ENCODE results near the gene RNASET2.
A peak's percentile ranks its signal among the peaks of the same experiment; 100 is the strongest.

Gene RNASET2, protein sequence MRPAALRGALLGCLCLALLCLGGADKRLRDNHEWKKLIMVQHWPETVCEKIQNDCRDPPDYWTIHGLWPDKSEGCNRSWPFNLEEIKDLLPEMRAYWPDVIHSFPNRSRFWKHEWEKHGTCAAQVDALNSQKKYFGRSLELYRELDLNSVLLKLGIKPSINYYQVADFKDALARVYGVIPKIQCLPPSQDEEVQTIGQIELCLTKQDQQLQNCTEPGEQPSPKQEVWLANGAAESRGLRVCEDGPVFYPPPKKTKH

DNA sequence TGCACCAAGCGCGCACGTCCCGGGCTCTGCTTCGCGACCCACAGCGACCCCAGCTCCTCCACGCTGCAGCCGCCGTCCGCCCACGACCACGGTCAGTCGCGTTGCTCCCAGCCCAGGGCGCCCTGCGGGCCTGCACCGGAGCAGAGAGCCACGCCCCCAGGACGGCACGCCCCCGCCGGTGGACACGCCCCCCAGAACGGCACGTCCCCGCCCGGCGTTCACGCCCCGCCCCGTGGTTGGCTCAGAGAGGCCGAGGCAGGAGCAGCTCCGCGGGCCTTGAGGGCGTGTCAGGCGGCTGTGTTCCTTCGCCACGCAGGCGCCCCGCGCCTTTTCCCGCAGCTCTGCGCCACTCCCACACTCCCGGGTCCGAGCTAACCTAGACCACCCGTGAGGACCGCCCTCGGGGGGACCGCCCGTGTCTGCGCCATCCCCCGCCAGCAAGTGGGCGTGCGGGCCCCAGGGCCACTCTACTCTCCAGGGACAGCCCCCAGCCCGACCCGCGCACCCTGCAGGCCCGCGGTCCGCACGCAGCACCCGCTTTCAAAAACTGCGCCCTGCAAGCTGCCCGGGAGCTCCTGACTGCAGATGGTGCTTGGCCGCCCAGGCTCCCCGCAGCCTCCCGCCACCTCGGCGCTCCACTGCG lies at the start of gene RNASET2:
RNASET2 (minus strand) TSS at position 107 of the 643 bp plus-strand sequence. CDS start 368 bp downstream, outside the sequence.
- DNase-seq: peak; percentile 100

DNA sequence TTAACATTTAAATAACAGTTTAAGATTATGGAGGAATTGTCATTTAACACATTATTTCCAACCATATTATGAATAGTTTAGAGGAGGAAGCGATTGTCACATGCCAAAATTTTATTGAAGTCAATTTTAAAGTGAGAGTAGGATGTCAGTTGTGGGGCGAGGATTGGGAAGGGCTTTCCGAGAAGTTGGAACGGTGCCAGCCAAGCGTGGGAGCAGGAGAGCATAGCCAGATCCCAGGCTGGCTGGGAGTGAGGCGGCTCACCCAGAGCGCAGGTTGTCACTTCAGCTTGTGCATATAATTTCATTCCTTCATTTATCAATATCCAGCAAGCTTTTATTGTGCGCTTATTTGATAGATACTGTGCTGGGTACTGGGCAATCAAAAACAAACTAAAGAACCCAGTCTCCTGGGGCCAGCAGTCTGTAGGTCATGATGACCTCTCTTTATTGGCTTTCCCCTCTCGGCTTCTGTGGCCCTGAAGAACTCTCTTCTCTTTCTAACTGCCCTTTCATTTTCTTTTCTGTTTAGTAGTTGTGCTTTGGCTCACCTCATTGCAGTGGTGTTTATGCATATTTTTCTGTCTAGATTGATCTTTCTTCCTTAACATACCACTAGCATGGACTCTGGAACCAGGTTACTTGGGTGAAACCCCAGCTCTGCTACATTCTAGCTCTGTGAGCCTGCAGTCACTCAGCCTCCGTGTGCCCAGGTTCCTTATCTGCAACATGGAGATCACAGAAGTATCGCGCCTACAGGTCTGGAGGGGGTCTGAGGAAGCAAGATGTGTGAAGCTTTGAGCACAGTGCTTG lies 49.2 kb upstream of the RNASET2 start:
- no peak for DNase-seq

DNA sequence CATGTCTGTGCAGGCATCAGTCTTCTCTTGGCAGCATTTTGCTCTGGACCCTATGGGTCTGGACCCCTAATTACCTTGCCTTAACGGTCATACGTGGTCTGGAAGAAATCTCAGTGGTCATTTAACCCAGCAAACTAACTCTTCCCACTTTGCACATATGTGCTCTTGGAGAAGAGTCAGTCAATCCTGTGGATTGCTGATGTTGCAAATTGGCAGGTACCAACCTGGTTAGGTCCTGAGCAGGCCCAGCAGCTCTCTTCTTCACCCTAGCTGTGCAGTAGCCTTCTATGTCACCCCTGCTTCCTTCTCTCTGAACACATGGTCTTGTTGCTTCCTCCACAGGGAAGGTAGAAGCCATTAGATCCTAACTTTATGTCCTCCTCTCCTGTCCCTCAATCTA lies 44.4 kb upstream of the RNASET2 start:
- no peak for DNase-seq

- DNase-seq: no peak
Observed at GRCh38 chr6:166999884-167000253, 43.5 kb upstream of the RNASET2 start.

DNA sequence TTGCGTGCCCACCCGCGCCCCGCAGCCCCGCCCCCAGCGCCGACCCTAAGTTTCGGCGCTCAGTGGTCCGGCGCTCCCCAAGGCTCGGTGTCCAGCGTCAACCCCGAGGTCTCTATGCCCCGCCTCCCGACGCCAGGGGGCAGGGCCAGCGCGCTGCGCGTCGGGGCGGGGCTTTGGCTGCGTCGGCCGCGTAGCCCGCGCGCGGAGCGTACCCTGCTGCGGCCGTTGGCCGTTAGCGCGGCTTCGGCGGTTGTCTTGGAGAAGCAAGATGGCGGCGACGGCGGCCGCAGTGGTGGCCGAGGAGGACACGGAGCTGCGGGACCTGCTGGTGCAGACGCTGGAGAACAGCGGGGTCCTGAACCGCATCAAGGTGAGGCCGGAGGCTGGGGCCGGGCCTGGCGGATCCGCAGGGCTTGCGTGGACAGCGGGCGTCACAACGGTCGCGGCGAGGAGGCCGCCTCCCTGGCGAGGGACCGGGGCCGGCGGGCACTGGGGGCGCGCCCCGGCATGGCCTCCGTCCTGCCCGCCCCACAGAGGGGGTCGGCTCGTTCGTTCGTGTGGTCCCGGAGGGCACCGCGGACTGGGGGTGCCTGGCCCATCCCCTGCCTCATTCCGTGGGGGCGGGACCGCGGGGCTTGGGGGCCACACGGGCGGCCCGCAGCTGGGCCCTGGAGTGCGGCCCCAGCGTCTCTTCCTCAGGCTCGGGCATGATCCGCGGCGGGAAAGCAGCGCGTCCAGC lies 43.0 kb upstream of the RNASET2 start, which contains the start of gene CEP43:
CEP43 (plus strand) TSS at position 253 of the 739 bp plus-strand sequence; CDS start at position 269, 16 bp downstream.
- DNase-seq: peak; percentile 89

DNA sequence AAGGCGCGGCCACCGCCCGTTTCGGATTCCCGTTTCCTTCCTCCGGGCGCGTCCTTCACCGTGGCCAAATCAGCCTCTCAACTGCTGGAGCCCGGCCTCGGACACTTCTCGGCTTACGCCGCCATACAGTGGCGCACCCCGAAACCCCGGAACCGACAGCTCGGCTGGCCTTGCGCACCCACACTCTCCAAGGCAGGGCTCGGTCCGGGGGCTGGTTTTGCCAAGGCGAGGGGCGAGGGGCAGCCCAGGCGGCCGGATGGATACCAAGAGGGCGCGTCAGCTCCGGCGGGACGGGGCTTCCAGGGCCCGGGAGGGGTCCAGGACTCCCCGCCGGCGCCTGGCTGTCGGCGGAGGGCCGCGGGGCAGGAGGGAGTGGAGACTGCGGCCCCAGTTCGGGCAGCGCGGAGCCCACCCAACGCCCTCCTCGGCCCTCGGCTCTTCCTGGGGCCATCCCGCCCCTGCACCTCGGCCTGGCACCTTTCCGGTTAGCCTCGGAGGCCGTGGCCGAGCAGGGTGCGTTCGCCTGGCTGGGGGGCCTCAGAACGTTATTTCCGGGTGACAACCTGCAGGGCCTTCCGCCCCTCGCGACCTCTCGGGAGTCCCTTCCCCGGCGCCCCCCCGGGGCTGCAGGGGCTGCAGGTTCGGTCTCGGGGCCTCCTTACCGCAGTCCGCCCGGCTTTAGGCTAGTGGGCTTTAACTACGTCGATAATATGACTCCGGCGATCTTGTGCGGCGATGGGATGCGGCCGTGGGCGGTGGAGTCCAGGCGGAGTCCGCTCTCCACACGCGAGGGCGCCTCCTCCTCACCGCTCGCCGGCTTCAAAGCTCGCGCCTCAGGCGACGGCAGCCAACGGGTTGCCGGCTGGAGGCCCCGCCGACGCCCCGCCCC lies 42.1 kb upstream of the RNASET2 start:
- peak; percentile 36 for DNase-seq

DNA sequence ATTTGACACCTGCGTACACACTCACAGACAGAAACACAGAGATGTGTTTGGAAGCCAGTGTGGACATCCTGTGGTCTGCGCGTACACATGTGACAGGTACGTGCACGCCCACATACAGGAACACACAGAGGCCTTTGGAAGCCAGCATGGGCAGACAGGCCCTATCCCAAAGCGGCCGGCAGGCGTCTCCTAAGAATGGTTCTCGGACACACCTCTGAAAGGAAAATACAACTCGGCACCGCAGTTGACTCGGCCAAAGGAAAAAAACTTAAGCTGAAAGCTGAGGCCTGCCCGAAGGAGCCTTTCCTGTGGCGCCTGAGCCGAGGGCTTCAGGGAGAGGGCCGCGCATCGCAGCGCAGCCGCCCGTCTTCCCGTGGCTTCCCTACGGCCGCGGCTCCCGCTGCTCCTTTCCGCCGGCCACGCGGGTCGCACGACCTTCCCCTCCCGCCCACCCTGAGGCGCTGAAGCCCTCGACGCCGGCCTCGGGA lies 41.5 kb upstream of the RNASET2 start:
- DNase-seq: peak; percentile 54

DNA sequence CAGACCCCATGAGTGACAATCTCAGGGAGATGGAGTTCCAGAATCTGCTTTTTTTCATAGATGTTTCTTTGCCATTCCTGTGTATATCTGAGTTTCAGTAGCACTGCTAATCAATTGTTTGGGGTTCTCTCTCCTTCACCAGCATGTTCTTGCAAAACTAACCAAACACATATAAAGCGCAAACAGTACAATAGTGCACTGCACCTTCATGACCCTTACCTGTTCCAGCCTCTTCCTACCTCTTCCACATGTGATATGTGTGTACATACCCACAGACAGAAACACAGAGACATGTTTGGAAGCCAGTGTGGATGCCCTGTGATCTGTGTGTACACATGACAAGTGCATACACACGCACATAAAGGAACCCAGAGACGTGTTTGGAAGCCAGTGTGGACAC lies 41.0 kb upstream of the RNASET2 start:
- no peak for DNase-seq

GRCh38 chr6:166996406-166996805 lies 40.1 kb upstream of the RNASET2 start:
- no peak for DNase-seq

- DNase-seq: peak; percentile 54
Observed at GRCh38 chr6:166989427-166990032, 33.2 kb upstream of the RNASET2 start.

GRCh38 chr6:166988674-166989201 lies 32.4 kb upstream of the RNASET2 start:
- no peak for DNase-seq

GRCh38 chr6:166987930-166988329 lies 31.6 kb upstream of the RNASET2 start:
- no peak for DNase-seq

DNA sequence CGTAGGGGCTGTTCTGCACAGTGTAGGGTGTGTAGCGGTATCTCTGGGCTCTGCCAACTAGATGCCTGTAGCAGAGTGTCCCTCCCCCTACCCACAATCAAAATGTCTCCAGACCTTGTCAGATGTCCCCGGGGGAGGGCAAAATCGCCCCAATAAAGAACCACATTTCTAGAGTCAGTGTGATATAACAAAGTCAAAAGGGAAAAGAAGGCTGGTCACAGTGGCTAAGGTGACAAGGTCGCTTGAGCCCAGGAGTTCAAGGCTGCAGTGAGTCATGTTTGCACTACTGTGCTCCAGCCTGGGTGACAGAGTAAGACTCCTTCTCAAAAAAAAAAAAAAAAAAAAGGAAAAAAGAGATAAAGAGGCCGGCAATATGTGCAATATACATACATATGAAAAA lies 31.1 kb upstream of the RNASET2 start:
- no peak for DNase-seq

- DNase-seq: no peak
Observed at GRCh38 chr6:166980738-166981137, 24.4 kb upstream of the RNASET2 start.

DNA sequence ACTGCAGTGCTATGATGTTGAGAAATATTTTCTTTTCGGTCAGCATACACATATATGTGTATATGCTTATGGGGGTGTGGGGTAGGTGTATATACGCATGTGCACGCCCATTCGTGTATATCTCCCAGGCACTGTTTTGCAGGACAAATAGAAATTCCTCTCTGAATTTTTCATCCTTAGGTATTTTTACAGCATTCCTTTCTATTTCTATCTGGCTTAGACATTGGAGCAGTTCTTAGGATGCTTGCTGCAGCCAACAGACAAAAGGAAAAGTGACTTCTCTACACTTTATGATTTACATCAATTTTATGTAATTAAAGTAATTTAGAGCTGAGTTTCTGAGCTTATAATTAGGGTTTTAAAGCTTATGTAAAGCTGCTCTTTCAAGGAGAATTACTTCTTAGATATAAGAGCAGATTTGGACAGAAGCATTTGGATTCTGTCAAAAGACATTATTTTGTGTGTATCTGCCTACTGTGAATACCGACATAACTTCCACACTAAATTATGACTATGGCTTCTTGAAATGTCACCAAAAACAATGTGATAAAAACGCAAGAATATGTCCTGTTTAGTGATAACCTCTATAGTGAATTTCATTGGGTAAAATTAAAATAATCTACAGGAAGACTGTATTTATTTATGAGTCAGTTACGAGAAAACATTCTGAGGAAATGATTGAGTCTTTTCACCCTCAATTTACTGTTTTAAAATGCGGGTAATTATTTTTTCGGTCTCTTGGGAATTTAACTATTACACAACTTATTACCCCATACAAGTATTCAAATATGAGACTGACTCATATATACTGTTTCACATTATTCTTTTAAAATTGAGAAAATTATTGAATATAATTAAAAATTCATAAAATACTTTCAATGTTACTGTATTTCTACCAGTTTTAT lies 21.5 kb upstream of the RNASET2 start:
- no peak for DNase-seq

GRCh38 chr6:166976636-166977035 lies 20.3 kb upstream of the RNASET2 start:
- no peak for DNase-seq

- DNase-seq: no peak
Observed at GRCh38 chr6:166972101-166972500, 15.8 kb upstream of the RNASET2 start.

DNA sequence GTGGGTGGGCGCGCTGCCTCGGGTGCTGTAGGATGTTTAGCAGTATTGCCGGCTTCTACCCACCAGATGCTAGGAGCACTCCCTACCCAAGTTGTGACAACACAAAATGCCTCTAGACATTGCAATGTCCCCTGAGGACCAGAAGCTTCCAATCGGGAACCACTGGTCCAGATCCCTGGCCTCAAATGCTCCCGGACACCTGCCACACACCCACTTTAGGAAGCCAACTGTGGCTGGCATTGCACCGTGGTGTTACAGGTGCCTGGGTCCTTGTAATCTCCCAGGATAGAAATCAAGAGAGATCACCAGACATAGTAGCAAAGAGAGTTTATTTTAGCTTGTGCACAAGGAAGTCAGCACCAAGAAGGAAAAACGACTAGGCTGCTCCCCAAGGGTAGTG lies 14.9 kb upstream of the RNASET2 start:
- DNase-seq: no peak

GRCh38 chr6:166970776-166971175 lies 14.4 kb upstream of the RNASET2 start:
- no peak for DNase-seq

DNA sequence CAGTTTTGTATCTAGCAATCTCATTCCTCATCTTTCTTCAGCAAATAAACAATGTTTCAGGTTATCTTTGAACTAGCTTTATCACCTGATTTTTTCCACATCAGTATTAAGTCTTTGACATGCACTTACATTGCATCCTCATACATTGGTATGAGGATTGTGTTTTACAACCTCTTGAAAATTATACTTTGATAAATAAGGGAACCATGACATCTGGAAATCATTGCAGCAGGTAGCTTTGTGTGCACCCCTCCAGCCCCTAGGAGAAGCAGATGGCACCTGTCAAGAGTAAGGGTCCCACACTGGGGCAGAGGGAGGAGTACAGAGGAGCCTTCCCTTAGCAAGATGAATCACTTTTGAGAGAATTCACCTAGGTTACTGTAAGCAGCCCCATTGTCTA lies 13.7 kb upstream of the RNASET2 start:
- DNase-seq: no peak
